Epithelial cell of proximal tubule (primary cell): ENCODE data around the gene OTC. TPM values are rescaled to one million over a fixed set of nuclear protein-coding genes. Genes with fewer than 3 reads are reported as not detected.

ENCODE experiments used
- DNase-seq: peaks from one replicate; pipeline ENCODE4 v3.0.0-alpha.2; 2011; ENCODE audit warnings: low read depth
- H3K4me3 ChIP-seq: 2 replicates; pipeline ENCODE4 v1.5.1; 2011; ENCODE audit warnings: low read depth, mild to moderate bottlenecking, low read length
- CTCF ChIP-seq: conservative IDR thresholded peaks from 2 replicates; pipeline ENCODE4 v1.5.1; 2012; ENCODE audit warnings: low read depth, mild to moderate bottlenecking, low read length
- total RNA-seq: library from RNA; depleted of rRNA; stranded (reverse); fragments of >200 nt; gene quantifications from 2 replicates; pipeline ENCODE4 v1.2.3, GENCODE V29; 2015

OTC gene
- total RNA-seq, 1 donor from 2014 or later = not detected

GRCh38 chrX:38351346-38351745, 1.1 kb upstream of the OTC start:
- TF ChIP-seq CTCF = no peak

GRCh38 chrX:38356401-38356800, 4.0 kb downstream of the OTC start:
- no peak for DNase-seq
- H3K4me3 ChIP-seq = no peak overlapping the region
- no peak for TF ChIP-seq CTCF

More at GRCh38 chrX:38351346-38351745, 1.1 kb upstream of the OTC start:
- DNase-seq = no peak
- no peak overlapping the region for H3K4me3 ChIP-seq

GRCh38 chrX:38357747-38358673, 5.6 kb downstream of the OTC start:
- TF ChIP-seq CTCF = no peak
- no peak for DNase-seq
- no peak overlapping the region for H3K4me3 ChIP-seq

GRCh38 chrX:38363046-38363445, 10.6 kb downstream of the OTC start:
- TF ChIP-seq CTCF = no peak
- no peak overlapping the region for H3K4me3 ChIP-seq

GRCh38 chrX:38365954-38366353, 13.6 kb downstream of the OTC start:
- no peak overlapping the region for H3K4me3 ChIP-seq
- DNase-seq = no peak
- TF ChIP-seq CTCF = no peak

More at GRCh38 chrX:38363046-38363445, 10.6 kb downstream of the OTC start:
- DNase-seq = no peak

- no peak for TF ChIP-seq CTCF
- DNase-seq = no peak
- no peak overlapping the region for H3K4me3 ChIP-seq
These were observed 16.4 kb downstream of the OTC start for GRCh38 chrX:38368774-38369173.

GRCh38 chrX:38371641-38372040, 19.2 kb downstream of the OTC start:
- TF ChIP-seq CTCF = no peak
- H3K4me3 ChIP-seq = no peak overlapping the region
- no peak for DNase-seq
